Heart right ventricle (tissue), 16 donors: ENCODE results near the gene SLC27A1. TPM values are rescaled to one million over a fixed set of nuclear protein-coding genes. Genes with fewer than 3 reads are reported as not detected.

Experiments used
- ATAC-seq, 8 donors: fragments of 200-7000 bp; cut with Tn5 transposase; one replicate each; pipeline ENCODE4 v1.9.1; 2020; ENCODE audit warnings: mild to moderate bottlenecking in 8 of 8, moderate library complexity in 8 of 8, moderate number of reproducible peaks in 1 of 8
- DNase-seq, 2 donors: peaks; one replicate each; pipeline ENCODE4 v3.0.0-alpha.2; 2020
- H3K27ac ChIP-seq, 10 donors: fragments of 200-600 bp; sonication (generic) in 2 of 10; one replicate each; pipeline versions ENCODE4 v1.5.0 to v1.8.0; 2020 to 2022; ENCODE audit warnings: mild to moderate bottlenecking in 3 of 10
- H3K27me3 ChIP-seq, 7 donors: fragments of 200-600 bp; one replicate each; pipeline ENCODE4 v1.8.0; 2021 to 2022; ENCODE audit warnings: mild to moderate bottlenecking in 2 of 7
- H3K36me3 ChIP-seq, 9 donors: fragments of 200-600 bp; sonication (generic) in 1 of 9; one replicate each; pipeline versions ENCODE4 v1.5.0 to v1.8.0; 2020 to 2022; ENCODE audit warnings: mild to moderate bottlenecking in 2 of 9
- H3K4me1 ChIP-seq, 9 donors: fragments of 200-600 bp; sonication (generic) in 1 of 9; one replicate each; pipeline versions ENCODE4 v1.5.0 to v1.8.0; 2020 to 2022; ENCODE audit warnings: mild to moderate bottlenecking in 4 of 9
- H3K4me3 ChIP-seq, 10 donors: fragments of 200-600 bp; sonication (generic) in 2 of 10; one replicate each; pipeline versions ENCODE4 v1.5.0 to v1.8.0; 2020 to 2022; ENCODE audit warnings: mild to moderate bottlenecking in 7 of 10, moderate library complexity in 2 of 10
- H3K9me3 ChIP-seq, 11 donors: fragments of 200-600 bp in 10 of 11; sonication (generic) in 2 of 11; one replicate each; pipeline versions ENCODE4 v1.5.0 to v1.8.0; 2013 to 2022; ENCODE audit warnings: mild to moderate bottlenecking in 2 of 11, control low read depth in 1 of 11, moderate library complexity in 1 of 11
- CTCF ChIP-seq, 9 donors: fragments of 200-600 bp; sonication (generic) in 2 of 9; IDR thresholded peaks; one replicate each; pipeline versions ENCODE4 v1.5.0 to v1.8.0; 2021 to 2022; ENCODE audit warnings: antibody characterized with exemption in 9 of 9, mild to moderate bottlenecking in 5 of 9, moderate library complexity in 1 of 9
- WGBS, 2 donors: extraction: QIAGEN DNeasy Blood & Tissue Kit; methylation state at CpG; one replicate each; pipeline ENCODE4 v1.1.7; 2013; ENCODE audit warnings: inconsistent platforms in 1 of 2; 5-methylcytosine and 5-hydroxymethylcytosine counted together
- intact Hi-C, 10 donors: fragments of 100-400 bp; cut with DNase I; formaldehyde crosslinking; loops; one replicate each; pipeline versions ENCODE4 v1.11.1 to v1.14.2; 2022
- polyA plus RNA-seq, 2 donors: library from polyadenylated mRNA; stranded (reverse); fragments of 200-250 nt; gene quantifications; one replicate each; pipeline ENCODE4 v1.2.3, GENCODE V29; 2013
- total RNA-seq, 10 donors: library from RNA; stranded (reverse); fragmentation: NEBNext Ultra II Directional in 3 of 10; extraction: Animal tissue kit (Norgen Biotek cat#: 25700) in 3 of 10; gene quantifications; one replicate each; pipeline versions ENCODE4 v1.2.1 to v1.2.4, GENCODE V29; 2021 to 2023
- donor health status: Arrhythmogenic right ventricular cardiomyopathy.
- donor health status: ischemic (EF 13 %, LVEDD 7.1; RV severe dilation, severe dysfunction).
- donor health status: healthy with polysubstance abuse.
- donor health status: DM: no; HTN: yes; CAD: no.
- donor health status: DM: no; HTN: no; CAD: no.
- donor health status: ischemic (EF 25% LVEDD 6.9; RV normal size, moderate dysfunction).
- donor health status: ischemic (EF 25% LVEDD 5.7; RV mildly dilated, moderate dysfunction).
- donor health status: healthy.
- donor health status: DM: yes; HTN: yes; CAD: no.
- donor health status: Ischemic cardiomyopathy.
- donor health status: ischemic (EF 35%, LVEDD 5.7; RV mildly dilated, moderate dysfunction).
- donor health status: nonischemic (EF 11% LVEDD 7.7; RV severe dilation, severe dysfunction).
- donor health status: DM: yes; HTN: yes; CAD: no.
- donor health status: PGD.
- donor health status: ischemic (EF 29% LVEDD 5.4; RV normal size, mild dysfunction).
- donor health status: nonischemic (EF 23%, LVEDD 6.1; RV moderate dilation, normal function).

The SLC27A1 gene
- total and polyA plus RNA-seq, 12 donors, result 16.0 to 78.3 (median 47.2) TPM

- DNase-seq, result no peak
- H3K27me3 ChIP-seq, result peaks cover 9 to 75% (median 66%) of the 10 kb centered on the region in 7 donors
- 84 to 89% methylated on average over 3 of the region's 3 CpGs for WGBS, 2 donors
- ATAC-seq, result no peak
- no peak overlapping the region for H3K27ac ChIP-seq
- H3K4me1 ChIP-seq, result peaks cover 0 to 6% (median 0%) of the 10 kb centered on the region in 9 donors
- H3K9me3 ChIP-seq, result no peaks in the 10 kb centered on the region
- H3K4me3 ChIP-seq, result no peak overlapping the region
- intact Hi-C loops, result loop anchor here in 7 of 10 donors (10.0 kb wide), 4 partner anchors 116 to 396 kb away; partner anchors contain the start of gene RPL18A (in 2 of the 7)
- H3K36me3 ChIP-seq, result no peaks in the 10 kb centered on the region
- no peak for TF ChIP-seq CTCF (IDR thresholded peaks at IDR 0.05)
Observed at GRCh38 chr19:17458970-17459369, 11.4 kb upstream of the SLC27A1 start.

GRCh38 chr19:17460372-17461230, 9.7 kb upstream of the SLC27A1 start, which contains the start of gene NXNL1:
NXNL1 (minus strand) TSS chr19:17460926; CDS start chr19:17460869, 57 bp downstream.
- TF ChIP-seq CTCF (IDR thresholded peaks at IDR 0.05), result no peak
- H3K27ac ChIP-seq, result no peak within 1 kb of the TSS
- intact Hi-C loops, result loop anchor here in 3 of 10 donors (10.0 kb wide), 2 partner anchors 66 to 116 kb away; partner anchors contain the start of gene CCDC194 (in 1 of the 3)
- H3K27me3 ChIP-seq, result peaks cover 3 to 59% (median 49%) of the 10 kb centered on the region in 7 donors
- no peak within 1 kb of the TSS for H3K4me3 ChIP-seq
- no peaks in the 10 kb centered on the region for H3K9me3 ChIP-seq
- ATAC-seq (no peak), DNase-seq (no peak)
- peaks cover 0 to 3% (median 0%) of the 10 kb centered on the region in 9 donors for H3K4me1 ChIP-seq
- no peaks in the 10 kb centered on the region for H3K36me3 ChIP-seq
- WGBS, 2 donors, result 83 to 87% methylated on average over 26 of the region's 26 CpGs

- intact Hi-C loops, result loop anchor here in 9 of 10 donors (2.0 to 10.0 kb wide), 8 partner anchors 46 to 159 kb away; partner anchors contain the start of genes CCDC194 (in 3 of the 9), DDA1 (in 1 of the 9), MRPL34 (in 1 of the 9) and PGLS (in 1 of the 9)
- TF ChIP-seq CTCF (IDR thresholded peaks at IDR 0.05), result peak in 1 of 9 donors; percentile 22
- peaks cover 6 to 36% (median 22%) of the 10 kb centered on the region in 9 donors for H3K4me1 ChIP-seq
- H3K9me3 ChIP-seq, result no peaks in the 10 kb centered on the region
- H3K36me3 ChIP-seq, result no peaks in the 10 kb centered on the region
- ATAC-seq, result no peak
- peak overlapping the region in 7 of 10 donors; percentile 20 to 97 (median 95) for H3K27ac ChIP-seq
- WGBS, 2 donors, result 36 to 43% methylated on average over 6 of the region's 6 CpGs
- peaks cover 0 to 3% (median 0%) of the 10 kb centered on the region in 7 donors for H3K27me3 ChIP-seq
- no peak for DNase-seq
- H3K4me3 ChIP-seq, result peak overlapping the region in 1 of 10 donors; percentile 15
Observed at GRCh38 chr19:17466487-17466850, 3.9 kb upstream of the SLC27A1 start.
